Measurements from ENCODE around the gene PTRH1.
A peak's percentile ranks its signal among the peaks of the same experiment; 100 is the strongest.

The PTRH1 gene

GRCh38 chr9:127738666-127739065 lies 23.2 kb upstream of the PTRH1 start:
- Histone ChIP-seq H3K27me3 (ENCODE audit: control insufficient read depth, low read length) (no peaks in the 10 kb centered on the region), H3K4me3 (ENCODE audit: low read length) (no peak overlapping the region), H3K36me3 (ENCODE audit: control insufficient read depth, low read length) (peaks cover 5% of the 10 kb centered on the region; the same call in 1 of the 2 replicates), H3K9me2 (replicated peaks; ENCODE audit: control insufficient read depth, low read length) (no peaks in the 10 kb centered on the region), H3K79me2 (ENCODE audit: control insufficient read depth, low read length) (no peaks in the 10 kb centered on the region), H3K4me2 (ENCODE audit: low read length) (no peak overlapping the region), H3K9me3 (ENCODE audit: control insufficient read depth, insufficient read depth, low read length) (no peaks in the 10 kb centered on the region), H3K4me1 (ENCODE audit: control insufficient read depth, low read length) (peaks cover 15% of the 10 kb centered on the region), H4K20me1 (ENCODE audit: control insufficient read depth, insufficient read depth, low read depth, low read length) (no peaks in the 10 kb centered on the region), H3K27ac (ENCODE audit: low read depth, low read length) (no peak overlapping the region), H3F3A (ENCODE audit: control insufficient read depth, insufficient read depth) (no peaks in the 10 kb centered on the region; the same call in 1 of the 2 replicates)
- TF ChIP-seq EZH2phosphoT487 (IDR thresholded peaks at IDR 0.05; ENCODE audit: borderline replicate concordance, low read length): no peak

GRCh38 chr9:127735530-127736185 lies 20.2 kb upstream of the PTRH1 start:
- H3K9me2 ChIP-seq (replicated peaks; ENCODE audit: control insufficient read depth, low read length): no peaks in the 10 kb centered on the region
- H3K4me1 ChIP-seq (ENCODE audit: control insufficient read depth, low read length): peaks cover 17% of the 10 kb centered on the region
- H3K79me2 ChIP-seq (ENCODE audit: control insufficient read depth, low read length): no peaks in the 10 kb centered on the region
- TF ChIP-seq CTCF (IDR thresholded peaks at IDR 0.05; ENCODE audit: low read depth, low read length, poor library complexity, severe bottlenecking) (no peak), EZH2phosphoT487 (IDR thresholded peaks at IDR 0.05; ENCODE audit: borderline replicate concordance, low read length) (no peak)
- H3K27me3 ChIP-seq (ENCODE audit: control insufficient read depth, low read length): no peaks in the 10 kb centered on the region
- no peak overlapping the region for H3K27ac ChIP-seq (ENCODE audit: low read depth, low read length)
- no peaks in the 10 kb centered on the region; the same call in 1 of the 2 replicates for H3K36me3 ChIP-seq (ENCODE audit: control insufficient read depth, low read length)
- no peaks in the 10 kb centered on the region for H4K20me1 ChIP-seq (ENCODE audit: control insufficient read depth, insufficient read depth, low read depth, low read length)
- peak overlapping the region; percentile 85 for H3K4me3 ChIP-seq (ENCODE audit: low read length)
- H3F3A ChIP-seq (ENCODE audit: control insufficient read depth, insufficient read depth): no peaks in the 10 kb centered on the region; the same call in 1 of the 2 replicates
- H3K9me3 ChIP-seq (ENCODE audit: control insufficient read depth, insufficient read depth, low read length): no peaks in the 10 kb centered on the region
- H3K4me2 ChIP-seq (ENCODE audit: low read length): peak overlapping the region; percentile 80

- H3K9me3 ChIP-seq (ENCODE audit: control insufficient read depth, insufficient read depth, low read length): no peaks in the 10 kb centered on the region
- TF ChIP-seq CTCF (IDR thresholded peaks at IDR 0.05; ENCODE audit: low read depth, low read length, poor library complexity, severe bottlenecking): peak; percentile 98
- TF ChIP-seq EZH2phosphoT487 (IDR thresholded peaks at IDR 0.05; ENCODE audit: borderline replicate concordance, low read length): no peak
- H3K27me3 ChIP-seq (ENCODE audit: control insufficient read depth, low read length): no peaks in the 10 kb centered on the region
- no peaks in the 10 kb centered on the region for H3K79me2 ChIP-seq (ENCODE audit: control insufficient read depth, low read length)
- H3K36me3 ChIP-seq (ENCODE audit: control insufficient read depth, low read length): no peaks in the 10 kb centered on the region
- no peaks in the 10 kb centered on the region for H3K9me2 ChIP-seq (replicated peaks; ENCODE audit: control insufficient read depth, low read length)
- no peaks in the 10 kb centered on the region; the same call in 1 of the 2 replicates for H3F3A ChIP-seq (ENCODE audit: control insufficient read depth, insufficient read depth)
- peak within 1 kb of the TSS; percentile 85 for H3K4me3 ChIP-seq (ENCODE audit: low read length)
- peak within 1 kb of the TSS; percentile 80 for H3K4me2 ChIP-seq (ENCODE audit: low read length)
- peaks cover 17% of the 10 kb centered on the region for H3K4me1 ChIP-seq (ENCODE audit: control insufficient read depth, low read length)
- peak within 1 kb of the TSS; percentile 67 for H3K27ac ChIP-seq (ENCODE audit: low read depth, low read length)
- no peaks in the 10 kb centered on the region for H4K20me1 ChIP-seq (ENCODE audit: control insufficient read depth, insufficient read depth, low read depth, low read length)
Measured at GRCh38 chr9:127734747-127735529, 19.5 kb upstream of the PTRH1 start, which contains the start of gene TOR2A. Gene TOR2A (minus strand): TSS chr9:127735294. CDS start chr9:127735270, 24 bp downstream.

All from DOHH2 (cell line).